Neural cell (in vitro differentiated cells): ENCODE data around the gene PPFIA1.

Experiments used
- CTCF ChIP-seq: fragments of 450-650 bp; IDR thresholded peaks from 2 replicates; pipeline ENCODE4 v1.5.1; 2014; ENCODE audit warnings: antibody characterized with exemption, mild to moderate bottlenecking, moderate library complexity; ENCODE audit not compliant: poor library complexity, severe bottlenecking
- EZH2 ChIP-seq: fragments of 200-600, 300-800 bp; shearing (Covaris generic), sonication (generic); IDR thresholded peaks from 2 replicates; pipeline ENCODE4 v1.6.1; 2014; ENCODE audit warnings: antibody characterized with exemption, low read length, borderline replicate concordance, mild to moderate bottlenecking; ENCODE audit not compliant: insufficient read depth, poor library complexity, severe bottlenecking
- TAF1 ChIP-seq: IDR thresholded peaks from 2 replicates; pipeline ENCODE4 v1.6.1; 2012; ENCODE audit warnings: low read depth

GRCh38 chr11:70314730-70315129, 44.2 kb downstream of the PPFIA1 start:
- TF ChIP-seq CTCF (no peak), EZH2 (no peak), TAF1 (no peak)
